Measurements from ENCODE around the gene STBD1.

DNA sequence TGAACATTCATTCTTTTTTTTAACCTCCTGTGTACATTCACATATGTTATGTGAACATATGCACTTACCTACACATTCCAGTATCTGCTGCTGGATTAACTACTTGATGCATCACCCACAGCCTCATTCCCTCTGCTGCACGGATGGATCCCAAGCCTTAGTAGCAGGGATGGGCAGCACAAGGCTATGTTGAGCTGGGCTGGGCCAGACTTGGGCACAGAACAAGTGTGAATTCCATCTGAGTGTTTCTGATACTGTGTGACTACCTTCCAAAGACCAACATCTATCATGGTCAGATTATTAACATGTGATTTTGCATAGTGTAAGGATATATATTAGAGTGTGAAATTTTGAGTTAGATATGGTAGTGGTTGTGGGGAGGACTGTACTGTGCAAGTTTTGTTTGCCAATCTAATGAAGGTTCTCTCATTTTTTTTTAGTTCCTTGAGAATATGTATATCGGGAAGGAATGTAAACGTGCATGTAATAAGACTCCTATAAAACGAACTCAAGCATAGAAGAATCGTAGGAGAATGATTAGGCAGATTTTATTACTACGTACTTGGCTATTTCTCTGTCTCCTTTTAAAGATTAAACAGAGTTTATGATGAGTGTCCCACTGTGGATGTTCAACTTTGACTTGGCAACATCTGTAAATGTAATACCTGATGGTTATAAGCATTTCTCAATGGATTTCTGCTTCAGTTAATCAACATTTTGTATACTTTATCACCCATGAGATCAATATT lies 23.4 kb upstream of the STBD1 start:
- TF ChIP-seq POLR2A (IDR thresholded peaks at IDR 0.05; ENCODE audit: low read depth, low read length) = no peak
- no peak for TF ChIP-seq POLR2AphosphoS5 (IDR thresholded peaks at IDR 0.05; ENCODE audit: low read depth, low read length)
- no peak for TF ChIP-seq TAF1 (IDR thresholded peaks at IDR 0.05; ENCODE audit: borderline replicate concordance, low read depth, low read length)

All from GM12892 (cell line).